ENCODE results near the gene FBXO42. TPM values are rescaled to one million over a fixed set of nuclear protein-coding genes. Genes with fewer than 3 reads are reported as not detected.

FBXO42 gene
- polyA plus RNA-seq, 1 experiment = 15.1 TPM

DNA sequence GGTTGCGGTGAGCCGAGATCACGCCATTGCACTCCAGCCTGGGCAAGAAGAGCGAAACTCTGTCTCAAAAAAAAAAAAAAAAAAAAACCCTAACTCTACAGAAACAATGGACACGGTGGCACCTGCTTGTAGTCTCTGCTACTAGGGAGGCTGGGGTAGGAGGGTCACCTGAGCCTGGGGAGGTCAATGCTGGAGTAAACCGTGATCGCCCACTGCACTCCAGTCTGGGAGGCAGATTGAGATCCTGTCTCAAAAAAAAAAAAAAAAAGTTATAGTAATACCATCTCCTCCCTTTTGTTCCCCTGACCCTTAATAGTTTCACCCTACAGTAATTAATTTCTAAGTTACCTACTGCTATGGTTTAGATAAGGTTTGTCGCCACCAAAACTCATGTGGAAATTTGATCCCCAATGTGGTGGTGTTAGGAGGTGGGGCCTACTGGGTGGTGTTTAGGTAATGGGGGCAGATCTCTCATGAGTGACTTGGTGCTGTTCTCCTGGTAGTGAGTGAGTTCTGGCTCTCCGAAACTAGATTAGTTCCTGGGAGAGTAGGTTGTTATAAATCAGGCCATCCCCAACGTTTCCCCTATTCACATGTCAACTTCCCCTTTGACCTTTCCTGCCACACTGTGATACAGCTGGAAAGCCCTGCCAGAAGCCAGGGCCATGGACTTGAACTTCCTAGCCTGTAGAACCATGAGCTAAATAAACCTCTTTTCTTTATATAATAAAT lies 9.8 kb downstream of the FBXO42 start:
- no peak for DNase-seq (ENCODE audit: low read depth, low spot score)
- Histone ChIP-seq H3K9me3 (ENCODE audit: control insufficient read depth, insufficient read depth, low read length) (no peaks in the 10 kb centered on the region), H3K27me3 (ENCODE audit: control insufficient read depth, insufficient read depth, low read length) (no peaks in the 10 kb centered on the region), H3K27ac (ENCODE audit: low read depth, low read length) (no peak overlapping the region), H3K4me3 (ENCODE audit: low read depth, low read length) (no peak overlapping the region)
- no peak for TF ChIP-seq CTCF (IDR thresholded peaks at IDR 0.05; ENCODE audit: low read depth, low read length)
- ChIA-PET POLR2A (interaction anchor here (0.6 to 1.1 kb wide), 3 partner anchors 10 to 270 kb away, joined by 3 to 8 read pairs (median 5); partner anchors contain the start of gene FBXO42), CTCF (no interaction called here)

DNA sequence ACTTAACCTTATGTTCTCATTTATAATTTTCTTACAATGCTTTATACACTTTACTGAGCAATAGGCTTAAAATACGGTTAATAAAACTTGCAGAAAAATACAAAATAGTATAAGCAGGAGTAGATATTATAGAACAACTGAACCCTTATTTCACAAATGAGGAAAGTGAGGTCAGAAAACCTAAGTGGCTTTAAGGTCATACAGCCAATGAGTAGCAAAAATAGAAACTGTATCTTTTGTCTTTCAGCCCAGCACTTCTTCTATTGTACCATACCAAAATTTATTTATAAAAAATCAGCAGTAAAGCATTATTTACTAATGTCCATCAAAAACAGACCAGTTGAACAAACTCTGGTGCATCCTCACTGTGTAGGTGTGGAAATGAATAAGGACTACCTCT lies 11.6 kb downstream of the FBXO42 start:
- TF ChIP-seq CTCF (IDR thresholded peaks at IDR 0.05; ENCODE audit: low read depth, low read length) = no peak
- Histone ChIP-seq H3K9me3 (ENCODE audit: control insufficient read depth, insufficient read depth, low read length) (no peaks in the 10 kb centered on the region), H3K4me3 (ENCODE audit: low read depth, low read length) (no peak overlapping the region), H3K27me3 (ENCODE audit: control insufficient read depth, insufficient read depth, low read length) (no peaks in the 10 kb centered on the region), H3K27ac (ENCODE audit: low read depth, low read length) (no peak overlapping the region)
- DNase-seq (ENCODE audit: low read depth, low spot score) = no peak
- POLR2A ChIA-PET = no interaction called here
- CTCF ChIA-PET = no interaction called here

DNA sequence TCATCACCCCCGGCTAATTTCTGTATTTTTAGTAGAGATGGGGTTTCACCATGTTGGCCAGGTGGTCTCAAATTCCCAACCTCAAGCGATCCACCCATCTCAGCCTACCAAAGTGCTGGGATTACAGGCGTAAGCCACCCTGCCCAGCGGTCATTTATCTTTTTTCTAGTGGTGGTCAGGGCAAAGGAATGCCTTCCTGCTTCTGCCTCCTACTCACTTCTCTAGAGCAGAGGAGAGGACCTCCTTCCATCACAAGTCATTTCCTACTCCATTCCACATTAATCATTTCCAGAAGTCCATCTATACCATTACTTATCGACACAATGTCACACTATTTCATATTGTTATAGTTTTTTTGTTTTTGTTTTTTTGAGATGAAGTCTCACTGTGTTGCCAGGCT lies 13.3 kb downstream of the FBXO42 start:
- ChIA-PET CTCF (no interaction called here), POLR2A (no interaction called here)

GRCh38 chr1:16334655-16335340 lies 17.5 kb downstream of the FBXO42 start:
- TF ChIP-seq CTCF (IDR thresholded peaks at IDR 0.05; ENCODE audit: low read depth, low read length) = no peak
- no peak overlapping the region for H3K27ac ChIP-seq (ENCODE audit: low read depth, low read length)
- no peak for DNase-seq (ENCODE audit: low read depth, low spot score)
- no peaks in the 10 kb centered on the region for H3K27me3 ChIP-seq (ENCODE audit: control insufficient read depth, insufficient read depth, low read length)
- no peak overlapping the region for H3K4me3 ChIP-seq (ENCODE audit: low read depth, low read length)
- ChIA-PET CTCF (interaction anchor here (0.7 to 0.8 kb wide), 2 partner anchors 18 to 28 kb away, joined by 3 read pairs; no protein-coding TSS in a partner anchor), POLR2A (no interaction called here)
- no peaks in the 10 kb centered on the region for H3K9me3 ChIP-seq (ENCODE audit: control insufficient read depth, insufficient read depth, low read length)

More for the DNA sequence above, 13.3 kb downstream of the FBXO42 start:
- H3K27ac ChIP-seq (ENCODE audit: low read depth, low read length) = no peak overlapping the region
- no peaks in the 10 kb centered on the region for H3K27me3 ChIP-seq (ENCODE audit: control insufficient read depth, insufficient read depth, low read length)
- H3K9me3 ChIP-seq (ENCODE audit: control insufficient read depth, insufficient read depth, low read length) = no peaks in the 10 kb centered on the region
- TF ChIP-seq CTCF (IDR thresholded peaks at IDR 0.05; ENCODE audit: low read depth, low read length) = no peak
- no peak for DNase-seq (ENCODE audit: low read depth, low spot score)
- no peak overlapping the region for H3K4me3 ChIP-seq (ENCODE audit: low read depth, low read length)

GRCh38 chr1:16326833-16327404 lies 25.4 kb downstream of the FBXO42 start:
- no peak overlapping the region for H3K27ac ChIP-seq (ENCODE audit: low read depth, low read length)
- H3K9me3 ChIP-seq (ENCODE audit: control insufficient read depth, insufficient read depth, low read length) = no peaks in the 10 kb centered on the region
- no peaks in the 10 kb centered on the region for H3K27me3 ChIP-seq (ENCODE audit: control insufficient read depth, insufficient read depth, low read length)
- CTCF ChIA-PET = interaction anchor here (0.7 to 1.2 kb wide), 3 partner anchors 21 to 319 kb away, joined by 3 to 11 read pairs (median 7); no protein-coding TSS in a partner anchor
- TF ChIP-seq CTCF (IDR thresholded peaks at IDR 0.05; ENCODE audit: low read depth, low read length) = no peak
- POLR2A ChIA-PET = no interaction called here
- no peak overlapping the region for H3K4me3 ChIP-seq (ENCODE audit: low read depth, low read length)
- no peak for DNase-seq (ENCODE audit: low read depth, low spot score)

Measured in AG04450 (cell line).